ENCODE measurements around the gene OXGR1.

DNA sequence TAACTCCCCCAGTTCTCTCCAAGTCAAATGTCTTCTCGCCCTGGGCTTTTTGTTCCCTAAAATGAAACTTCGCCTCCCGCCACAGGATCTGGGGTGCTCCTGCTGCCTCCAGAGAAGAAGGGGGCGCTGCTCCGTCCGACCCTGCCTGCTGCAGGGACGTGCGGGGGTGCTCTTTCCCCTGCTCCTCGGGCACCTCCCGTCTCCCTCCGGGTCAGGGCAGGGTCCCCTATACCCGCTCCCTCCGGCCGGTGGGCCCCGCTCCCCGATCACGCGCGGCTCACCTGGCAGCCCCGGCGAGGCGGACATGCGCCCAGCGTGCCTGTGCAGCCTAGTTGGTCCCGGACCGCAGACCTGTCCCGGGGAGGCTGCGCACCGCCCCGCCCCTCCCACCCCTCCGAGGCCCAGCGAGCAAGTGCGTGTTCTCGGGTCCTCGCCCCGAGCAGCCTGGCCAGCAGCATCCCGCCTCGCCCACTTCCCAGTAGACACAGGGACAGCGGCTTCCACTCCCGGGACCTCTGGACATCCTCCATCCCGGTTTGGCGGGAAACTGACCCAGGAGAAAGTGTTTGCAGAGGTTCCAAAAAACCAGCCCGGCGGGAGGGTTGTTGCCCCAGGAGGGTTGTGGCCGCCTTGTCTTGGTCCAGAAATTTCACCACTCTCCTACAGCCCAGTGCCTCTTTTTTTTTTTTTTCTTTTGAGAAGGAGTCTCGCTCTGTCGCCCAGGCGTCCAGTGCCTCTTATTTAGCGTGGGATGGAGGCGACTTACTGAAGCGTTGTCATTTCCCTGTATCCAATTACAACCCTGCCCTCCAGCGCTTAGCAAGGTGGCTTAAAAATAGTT is at the start of gene OXGR1:
- TF ChIP-seq, protein P1, sequence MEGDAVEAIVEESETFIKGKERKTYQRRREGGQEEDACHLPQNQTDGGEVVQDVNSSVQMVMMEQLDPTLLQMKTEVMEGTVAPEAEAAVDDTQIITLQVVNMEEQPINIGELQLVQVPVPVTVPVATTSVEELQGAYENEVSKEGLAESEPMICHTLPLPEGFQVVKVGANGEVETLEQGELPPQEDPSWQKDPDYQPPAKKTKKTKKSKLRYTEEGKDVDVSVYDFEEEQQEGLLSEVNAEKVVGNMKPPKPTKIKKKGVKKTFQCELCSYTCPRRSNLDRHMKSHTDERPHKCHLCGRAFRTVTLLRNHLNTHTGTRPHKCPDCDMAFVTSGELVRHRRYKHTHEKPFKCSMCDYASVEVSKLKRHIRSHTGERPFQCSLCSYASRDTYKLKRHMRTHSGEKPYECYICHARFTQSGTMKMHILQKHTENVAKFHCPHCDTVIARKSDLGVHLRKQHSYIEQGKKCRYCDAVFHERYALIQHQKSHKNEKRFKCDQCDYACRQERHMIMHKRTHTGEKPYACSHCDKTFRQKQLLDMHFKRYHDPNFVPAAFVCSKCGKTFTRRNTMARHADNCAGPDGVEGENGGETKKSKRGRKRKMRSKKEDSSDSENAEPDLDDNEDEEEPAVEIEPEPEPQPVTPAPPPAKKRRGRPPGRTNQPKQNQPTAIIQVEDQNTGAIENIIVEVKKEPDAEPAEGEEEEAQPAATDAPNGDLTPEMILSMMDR (IDR thresholded peaks at IDR 0.05; ENCODE audit: poor library complexity): peak; percentile 24
- TF ChIP-seq EZH2 (IDR thresholded peaks at IDR 0.05; ENCODE audit: borderline replicate concordance): no peak
